ENCODE measurements around the gene TMEM255B. TPM values are rescaled to one million over a fixed set of nuclear protein-coding genes. Genes with fewer than 3 reads are reported as not detected.

The TMEM255B gene
- total RNA-seq, 1 experiment from 2014 or later = 7.7 TPM

DNA sequence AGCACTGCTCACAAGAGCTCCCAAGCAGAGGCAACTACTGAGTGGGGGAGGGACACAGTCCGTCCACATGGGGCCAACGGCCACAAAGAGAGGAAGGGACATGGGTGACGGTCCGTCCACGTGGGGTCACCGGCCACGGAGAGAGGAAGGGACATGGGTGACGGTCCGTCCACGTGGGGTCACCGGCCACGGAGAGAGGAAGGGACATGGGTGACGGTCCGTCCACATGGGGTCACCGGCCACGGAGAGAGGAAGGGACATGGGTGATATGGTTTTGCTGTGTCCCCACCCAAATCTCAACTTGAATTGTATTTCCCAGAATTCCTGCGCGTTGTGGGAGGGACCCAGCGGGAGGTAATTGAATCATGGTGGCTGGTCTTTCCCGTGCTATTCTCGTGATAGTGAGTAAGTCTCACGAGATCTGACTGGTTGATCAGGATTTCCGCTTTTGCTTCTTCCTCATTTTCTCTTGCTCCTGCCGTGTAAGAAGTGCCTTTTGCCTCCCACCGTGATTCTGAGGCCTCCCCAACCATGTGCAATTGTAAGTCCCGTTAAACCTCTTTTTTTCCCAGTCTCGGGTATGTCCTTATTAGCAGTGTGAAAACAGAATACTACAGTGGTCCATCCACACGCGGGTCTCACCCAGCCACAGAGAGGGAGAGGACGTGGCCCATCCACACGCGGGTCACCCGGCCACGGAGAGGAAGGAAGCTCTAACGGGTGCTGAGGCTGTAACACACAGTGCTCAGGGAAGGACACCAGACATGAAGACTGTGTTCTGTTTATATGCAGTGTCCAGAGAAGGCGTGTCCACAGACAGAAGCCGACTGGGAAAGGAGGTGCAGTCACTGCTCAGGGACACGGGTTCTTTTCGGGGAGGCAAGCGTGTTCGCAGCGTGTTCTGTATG is 56.4 kb downstream of the TMEM255B start:
- intact Hi-C loops (cut with micrococcal nuclease) = no loop called here
- TSS peak; percentile 92 for BruUV-seq (replicated peaks)
- no peaks in the 10 kb centered on the region for H4K20me1 ChIP-seq (ENCODE audit: insufficient read depth)
- POLR2A ChIA-PET = no interaction called here
- H3K4me1 ChIP-seq (ENCODE audit: control insufficient read depth in 1 of 2, insufficient read depth in 2 of 2, low read length in 2 of 2) = peaks cover 9 to 23% of the 10 kb centered on the region in 2 experiments
- ATAC-seq = peak; percentile 48
- H3K27ac ChIP-seq (ENCODE audit: low read depth, low read length) = peak overlapping the region; percentile 62
- peaks cover 8 to 17% of the 10 kb centered on the region in 2 experiments; a peak in 2 of 4 replicates for H3K36me3 ChIP-seq (ENCODE audit: control insufficient read depth in 1 of 2, insufficient read depth in 2 of 2, low read length in 2 of 2)
- no peak overlapping the region for H2AFZ ChIP-seq (ENCODE audit: low read depth, low read length, poor library complexity, severe bottlenecking)
- peak overlapping the region; percentile 87 for H3K4me2 ChIP-seq (ENCODE audit: low read length)
- peaks cover 0 to 1% of the 10 kb centered on the region in 2 experiments; a peak in 1 of 4 replicates for H3K9me3 ChIP-seq (ENCODE audit: control insufficient read depth in 1 of 2, insufficient read depth in 1 of 2, low read depth in 1 of 2, low read length in 2 of 2)
- DNase-seq (ENCODE audit: low read depth, low spot score) = peak; percentile 73
- CTCF ChIA-PET = no interaction called here
- TF ChIP-seq SIN3A (IDR thresholded peaks at IDR 0.05; ENCODE audit: low read depth) = no peak
- peak; percentile 36; the same call in 1 of the 2 replicates for TF ChIP-seq ZFX (IDR thresholded peaks at IDR 0.05)
- TF ChIP-seq EZH2phosphoT487 (IDR thresholded peaks at IDR 0.05; ENCODE audit: borderline replicate concordance) = no peak
- TF ChIP-seq, protein P1, sequence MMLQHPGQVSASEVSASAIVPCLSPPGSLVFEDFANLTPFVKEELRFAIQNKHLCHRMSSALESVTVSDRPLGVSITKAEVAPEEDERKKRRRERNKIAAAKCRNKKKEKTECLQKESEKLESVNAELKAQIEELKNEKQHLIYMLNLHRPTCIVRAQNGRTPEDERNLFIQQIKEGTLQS (IDR thresholded peaks at IDR 0.05) = no peak
- TF ChIP-seq SRF (IDR thresholded peaks at IDR 0.05; ENCODE audit: low read depth) = no peak
- TF ChIP-seq POLR2A (IDR thresholded peaks at IDR 0.05; ENCODE audit: borderline replicate concordance, extremely low read depth, insufficient read depth, insufficient read length) = peak; percentile 55
- TF ChIP-seq EGR1 (IDR thresholded peaks at IDR 0.05; ENCODE audit: low read depth) = no peak
- TF ChIP-seq, protein P2, sequence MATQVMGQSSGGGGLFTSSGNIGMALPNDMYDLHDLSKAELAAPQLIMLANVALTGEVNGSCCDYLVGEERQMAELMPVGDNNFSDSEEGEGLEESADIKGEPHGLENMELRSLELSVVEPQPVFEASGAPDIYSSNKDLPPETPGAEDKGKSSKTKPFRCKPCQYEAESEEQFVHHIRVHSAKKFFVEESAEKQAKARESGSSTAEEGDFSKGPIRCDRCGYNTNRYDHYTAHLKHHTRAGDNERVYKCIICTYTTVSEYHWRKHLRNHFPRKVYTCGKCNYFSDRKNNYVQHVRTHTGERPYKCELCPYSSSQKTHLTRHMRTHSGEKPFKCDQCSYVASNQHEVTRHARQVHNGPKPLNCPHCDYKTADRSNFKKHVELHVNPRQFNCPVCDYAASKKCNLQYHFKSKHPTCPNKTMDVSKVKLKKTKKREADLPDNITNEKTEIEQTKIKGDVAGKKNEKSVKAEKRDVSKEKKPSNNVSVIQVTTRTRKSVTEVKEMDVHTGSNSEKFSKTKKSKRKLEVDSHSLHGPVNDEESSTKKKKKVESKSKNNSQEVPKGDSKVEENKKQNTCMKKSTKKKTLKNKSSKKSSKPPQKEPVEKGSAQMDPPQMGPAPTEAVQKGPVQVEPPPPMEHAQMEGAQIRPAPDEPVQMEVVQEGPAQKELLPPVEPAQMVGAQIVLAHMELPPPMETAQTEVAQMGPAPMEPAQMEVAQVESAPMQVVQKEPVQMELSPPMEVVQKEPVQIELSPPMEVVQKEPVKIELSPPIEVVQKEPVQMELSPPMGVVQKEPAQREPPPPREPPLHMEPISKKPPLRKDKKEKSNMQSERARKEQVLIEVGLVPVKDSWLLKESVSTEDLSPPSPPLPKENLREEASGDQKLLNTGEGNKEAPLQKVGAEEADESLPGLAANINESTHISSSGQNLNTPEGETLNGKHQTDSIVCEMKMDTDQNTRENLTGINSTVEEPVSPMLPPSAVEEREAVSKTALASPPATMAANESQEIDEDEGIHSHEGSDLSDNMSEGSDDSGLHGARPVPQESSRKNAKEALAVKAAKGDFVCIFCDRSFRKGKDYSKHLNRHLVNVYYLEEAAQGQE (IDR thresholded peaks at IDR 0.05; ENCODE audit: low read depth) = no peak
- no peak for TF ChIP-seq JUND (IDR thresholded peaks at IDR 0.05)
- peak; percentile 5 for TF ChIP-seq YY1 (IDR thresholded peaks at IDR 0.05; ENCODE audit: extremely low read depth, insufficient replicate concordance, low read depth, low read length)
- peak; percentile 91 for TF ChIP-seq POLR2AphosphoS5 (IDR thresholded peaks at IDR 0.05; ENCODE audit: low read depth, low read length)
- TF ChIP-seq, protein P3, sequence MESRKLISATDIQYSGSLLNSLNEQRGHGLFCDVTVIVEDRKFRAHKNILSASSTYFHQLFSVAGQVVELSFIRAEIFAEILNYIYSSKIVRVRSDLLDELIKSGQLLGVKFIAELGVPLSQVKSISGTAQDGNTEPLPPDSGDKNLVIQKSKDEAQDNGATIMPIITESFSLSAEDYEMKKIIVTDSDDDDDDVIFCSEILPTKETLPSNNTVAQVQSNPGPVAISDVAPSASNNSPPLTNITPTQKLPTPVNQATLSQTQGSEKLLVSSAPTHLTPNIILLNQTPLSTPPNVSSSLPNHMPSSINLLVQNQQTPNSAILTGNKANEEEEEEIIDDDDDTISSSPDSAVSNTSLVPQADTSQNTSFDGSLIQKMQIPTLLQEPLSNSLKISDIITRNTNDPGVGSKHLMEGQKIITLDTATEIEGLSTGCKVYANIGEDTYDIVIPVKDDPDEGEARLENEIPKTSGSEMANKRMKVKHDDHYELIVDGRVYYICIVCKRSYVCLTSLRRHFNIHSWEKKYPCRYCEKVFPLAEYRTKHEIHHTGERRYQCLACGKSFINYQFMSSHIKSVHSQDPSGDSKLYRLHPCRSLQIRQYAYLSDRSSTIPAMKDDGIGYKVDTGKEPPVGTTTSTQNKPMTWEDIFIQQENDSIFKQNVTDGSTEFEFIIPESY (IDR thresholded peaks at IDR 0.05; ENCODE audit: extremely low read depth, insufficient replicate concordance, low read length) = peak; percentile 95
- TF ChIP-seq CBX3 (IDR thresholded peaks at IDR 0.05; ENCODE audit: low read depth) = no peak
- no peak for TF ChIP-seq RAD21 (IDR thresholded peaks at IDR 0.05; ENCODE audit: low read depth)
- TF ChIP-seq CEBPB (IDR thresholded peaks at IDR 0.05; ENCODE audit: low read depth) = no peak
- no peaks in the 10 kb centered on the region for H3K9me2 ChIP-seq (ENCODE audit: insufficient read depth)
- peaks cover 48% of the 10 kb centered on the region for H3K79me2 ChIP-seq (ENCODE audit: insufficient read depth, low read length)
- peak overlapping the region; percentile 97 for H3K9ac ChIP-seq (ENCODE audit: low read length)
- RAD21 ChIA-PET (ENCODE audit: low non-redundant PET in 1 of 2, low total read pairs in 2 of 2, uncharacterized antibody in 2 of 2, unreplicated experiment in 2 of 2) = no interaction called here
- no peaks in the 10 kb centered on the region for H3K27me3 ChIP-seq (ENCODE audit: insufficient read depth, low read length)
- peak overlapping the region; percentile 94 to 100 for H3K4me3 ChIP-seq (replicated peaks in 1 of 2; ENCODE audit: low read depth in 1 of 2, low read length in 2 of 2)
